SK-N-SH (cell line): ENCODE data around the gene OBSCN. TPM values are rescaled to one million over a fixed set of nuclear protein-coding genes. Genes with fewer than 3 reads are reported as not detected.

Experiments used
- CTCF ChIA-PET: fragments of 300-600, 350-600 bp; formaldehyde crosslinking; extraction: SDS; loops from one replicate; lab custom pipeline; 2021; lab: Yijun Ruan, JAX
- POLR2A ChIA-PET: fragments of 350-600 bp; sonication (Branson Sonifier 250); formaldehyde crosslinking; extraction: SDS; loops from one replicate; lab custom pipeline; 2020; ENCODE audit warnings: antibody characterized with exemption, inconsistent platforms; lab: Yijun Ruan, JAX
- DNase-seq: peaks from one replicate; pipeline ENCODE4 v3.0.0; 2012
- H2AFZ ChIP-seq: fragments of 200-600 bp; sonication (generic); 2 replicates; pipeline ENCODE4 v1.8.1; 2016; ENCODE audit warnings: antibody characterized with exemption, mild to moderate bottlenecking, low read depth
- H3F3A ChIP-seq: fragments of 200-600 bp; sonication (generic); replicated peaks from 2 replicates; pipeline ENCODE3; 2016; ENCODE audit warnings: antibody characterized with exemption, mild to moderate bottlenecking; ENCODE audit not compliant: insufficient read depth
- H3K27ac ChIP-seq, 2 experiments: fragments of 200-500 bp in 1 of 2; fragments of 200-600 bp in 1 of 2; sonication (Bioruptor generic) in 1 of 2; sonication (generic), shearing (Covaris generic) in 1 of 2; 2 replicates each; pipeline versions ENCODE4 v1.5.1 to v1.6.1; 2014 to 2016; ENCODE audit warnings: low read depth in 2 of 2, inconsistent platforms in 1 of 2, low read length in 1 of 2, mild to moderate bottlenecking in 1 of 2, mixed read lengths in 1 of 2
- H3K27me3 ChIP-seq: fragments of 200-600 bp; sonication (generic), shearing (Covaris generic); 2 replicates; pipeline ENCODE4 v1.6.1; 2016; ENCODE audit warnings: mixed run types; ENCODE audit not compliant: insufficient read depth
- H3K36me3 ChIP-seq, 2 experiments: fragments of 200-500 bp in 1 of 2; fragments of 200-600 bp in 1 of 2; sonication (Bioruptor generic) in 1 of 2; sonication (generic) in 1 of 2; replicated peaks in 1 of 2; 2 replicates each; pipeline versions ENCODE3 to v1.5.1; 2014 to 2016; ENCODE audit warnings: low read length in 1 of 2, mild to moderate bottlenecking in 1 of 2; ENCODE audit not compliant: insufficient read depth in 2 of 2, control insufficient read depth in 1 of 2
- H3K4me1 ChIP-seq, 2 experiments: fragments of 200-500 bp in 1 of 2; fragments of 200-600 bp in 1 of 2; sonication (Bioruptor generic) in 1 of 2; sonication (generic), shearing (Covaris generic) in 1 of 2; 2 replicates each; pipeline versions ENCODE4 v1.5.1 to v1.6.1; 2014 to 2016; ENCODE audit warnings: low read depth in 1 of 2, low read length in 1 of 2, mixed run types in 1 of 2; ENCODE audit not compliant: insufficient read depth in 2 of 2, control insufficient read depth in 1 of 2
- H3K4me2 ChIP-seq: fragments of 200-600 bp; sonication (generic), shearing (Covaris generic); 2 replicates; pipeline ENCODE4 v1.6.1; 2017; ENCODE audit warnings: mixed run types
- H3K4me3 ChIP-seq, 2 experiments: fragments of 200-500 bp in 1 of 2; fragments of 200-600 bp in 1 of 2; sonication (Bioruptor generic) in 1 of 2; sonication (generic), shearing (Covaris generic) in 1 of 2; 2 replicates each; pipeline versions ENCODE4 v1.5.1 to v1.8.1; 2014 to 2016; ENCODE audit warnings: low read depth in 2 of 2, inconsistent platforms in 1 of 2, low read length in 1 of 2, mild to moderate bottlenecking in 1 of 2, mixed read lengths in 1 of 2, moderate library complexity in 1 of 2
- H3K79me2 ChIP-seq: fragments of 200-600 bp; sonication (generic); 2 replicates; pipeline ENCODE4 v1.8.1; 2017; ENCODE audit warnings: mild to moderate bottlenecking; ENCODE audit not compliant: insufficient read depth
- H3K9ac ChIP-seq: fragments of 200-600 bp; sonication (generic); 2 replicates; pipeline ENCODE4 v1.6.1; 2017; ENCODE audit warnings: mixed run types
- H3K9me2 ChIP-seq: fragments of 200-600 bp; sonication (generic); 2 replicates; pipeline ENCODE4 v1.6.1; 2017; ENCODE audit warnings: mixed run types
- H3K9me3 ChIP-seq: fragments of 200-600 bp; sonication (generic); 2 replicates; pipeline ENCODE4 v1.6.1; 2017; ENCODE audit warnings: mixed run types, mild to moderate bottlenecking, moderate library complexity
- H4K20me1 ChIP-seq: fragments of 200-600 bp; sonication (generic); 2 replicates; pipeline ENCODE4 v1.6.1; 2017; ENCODE audit warnings: mild to moderate bottlenecking, mixed run types; ENCODE audit not compliant: insufficient read depth
- CHD2 ChIP-seq: fragments of 150-350 bp; IDR thresholded peaks from 2 replicates; pipeline ENCODE4 v1.6.1; 2018; ENCODE audit warnings: low read length; ENCODE audit not compliant: partially characterized antibody
- CTCF ChIP-seq: fragments of 200-600 bp; sonication (generic); IDR thresholded peaks from 2 replicates; pipeline ENCODE4 v1.6.1; 2017; ENCODE audit warnings: antibody characterized with exemption, mild to moderate bottlenecking, moderate library complexity
- FOXM1 ChIP-seq: IDR thresholded peaks from 2 replicates; pipeline ENCODE4 v1.4.0; 2012; ENCODE audit warnings: low read depth, mild to moderate bottlenecking
- JUND ChIP-seq: IDR thresholded peaks from 2 replicates; pipeline ENCODE4 v1.4.0; 2012
- MAX ChIP-seq: IDR thresholded peaks from 2 replicates; pipeline ENCODE4 v1.4.0; 2012; ENCODE audit warnings: low read depth
- MXI1 ChIP-seq: IDR thresholded peaks from 2 replicates; pipeline ENCODE4 v1.6.1; 2012; ENCODE audit warnings: mild to moderate bottlenecking, low read depth, low read length, improper control_type of control experiment
- POLR2AphosphoS5 ChIP-seq: IDR thresholded peaks from 2 replicates; pipeline ENCODE4 v1.6.1; 2012; ENCODE audit warnings: low read depth, low read length
- RCOR1 ChIP-seq: fragments of 150-350 bp; IDR thresholded peaks from 2 replicates; pipeline ENCODE4 v1.6.1; 2017; ENCODE audit warnings: antibody characterized with exemption, low read length
- RFX5 ChIP-seq: IDR thresholded peaks from 2 replicates; pipeline ENCODE4 v1.6.1; 2012; ENCODE audit warnings: mild to moderate bottlenecking, improper control_type of control experiment, low read length
- RXRA ChIP-seq: IDR thresholded peaks from 2 replicates; pipeline ENCODE4 v1.4.0; 2012; ENCODE audit warnings: low read depth, mild to moderate bottlenecking, borderline replicate concordance
- SMC3 ChIP-seq: IDR thresholded peaks from 2 replicates; pipeline ENCODE4 v1.6.1; 2012; ENCODE audit warnings: low read depth, low read length, improper control_type of control experiment
- TAF1 ChIP-seq: IDR thresholded peaks from 2 replicates; pipeline ENCODE4 v1.6.1; 2012; ENCODE audit warnings: low read depth, mild to moderate bottlenecking, low read length, moderate library complexity, borderline replicate concordance
- WGBS: methylation state at CpG from one replicate; pipeline ENCODE4 v1.1.6; 2017; ENCODE audit warnings: low lambda C conversion rate; 5-methylcytosine and 5-hydroxymethylcytosine counted together
- polyA plus RNA-seq, 3 experiments: library from polyadenylated mRNA; depleted of rRNA; stranded (reverse); fragments of >200 nt; gene quantifications; 2 replicates each; pipeline ENCODE4 v1.2.3, GENCODE V29; 2012
- TF ChIP-seq, protein P1 (sequence below): IDR thresholded peaks from 2 replicates; pipeline ENCODE4 v1.6.1; 2012; ENCODE audit warnings: mild to moderate bottlenecking, low read depth, low read length, moderate library complexity

Gene OBSCN, protein sequence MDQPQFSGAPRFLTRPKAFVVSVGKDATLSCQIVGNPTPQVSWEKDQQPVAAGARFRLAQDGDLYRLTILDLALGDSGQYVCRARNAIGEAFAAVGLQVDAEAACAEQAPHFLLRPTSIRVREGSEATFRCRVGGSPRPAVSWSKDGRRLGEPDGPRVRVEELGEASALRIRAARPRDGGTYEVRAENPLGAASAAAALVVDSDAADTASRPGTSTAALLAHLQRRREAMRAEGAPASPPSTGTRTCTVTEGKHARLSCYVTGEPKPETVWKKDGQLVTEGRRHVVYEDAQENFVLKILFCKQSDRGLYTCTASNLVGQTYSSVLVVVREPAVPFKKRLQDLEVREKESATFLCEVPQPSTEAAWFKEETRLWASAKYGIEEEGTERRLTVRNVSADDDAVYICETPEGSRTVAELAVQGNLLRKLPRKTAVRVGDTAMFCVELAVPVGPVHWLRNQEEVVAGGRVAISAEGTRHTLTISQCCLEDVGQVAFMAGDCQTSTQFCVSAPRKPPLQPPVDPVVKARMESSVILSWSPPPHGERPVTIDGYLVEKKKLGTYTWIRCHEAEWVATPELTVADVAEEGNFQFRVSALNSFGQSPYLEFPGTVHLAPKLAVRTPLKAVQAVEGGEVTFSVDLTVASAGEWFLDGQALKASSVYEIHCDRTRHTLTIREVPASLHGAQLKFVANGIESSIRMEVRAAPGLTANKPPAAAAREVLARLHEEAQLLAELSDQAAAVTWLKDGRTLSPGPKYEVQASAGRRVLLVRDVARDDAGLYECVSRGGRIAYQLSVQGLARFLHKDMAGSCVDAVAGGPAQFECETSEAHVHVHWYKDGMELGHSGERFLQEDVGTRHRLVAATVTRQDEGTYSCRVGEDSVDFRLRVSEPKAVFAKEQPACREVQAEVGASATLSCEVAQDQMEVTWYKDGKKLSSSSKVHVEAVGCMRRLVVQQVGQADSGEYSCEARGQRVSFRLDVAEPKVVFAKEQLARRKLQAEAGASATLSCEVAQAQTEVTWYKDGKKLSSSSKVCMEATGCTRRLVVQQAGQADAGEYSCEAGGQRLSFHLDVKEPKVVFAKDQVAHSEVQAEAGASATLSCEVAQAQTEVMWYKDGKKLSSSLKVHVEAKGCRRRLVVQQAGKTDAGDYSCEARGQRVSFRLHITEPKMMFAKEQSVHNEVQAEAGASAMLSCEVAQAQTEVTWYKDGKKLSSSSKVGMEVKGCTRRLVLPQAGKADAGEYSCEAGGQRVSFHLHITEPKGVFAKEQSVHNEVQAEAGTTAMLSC (N-terminal part only)
- polyA plus RNA-seq (2012; rRNA removed) = 3.4 and 4.0 TPM in 2 replicates
- polyA plus RNA-seq (2012; cell fraction: cytosol; rRNA removed) = 2.1 and 2.5 TPM in 2 replicates
- polyA plus RNA-seq (2012; cell fraction: nucleus; rRNA removed) = 33.5 and 41.3 TPM in 2 replicates

DNA sequence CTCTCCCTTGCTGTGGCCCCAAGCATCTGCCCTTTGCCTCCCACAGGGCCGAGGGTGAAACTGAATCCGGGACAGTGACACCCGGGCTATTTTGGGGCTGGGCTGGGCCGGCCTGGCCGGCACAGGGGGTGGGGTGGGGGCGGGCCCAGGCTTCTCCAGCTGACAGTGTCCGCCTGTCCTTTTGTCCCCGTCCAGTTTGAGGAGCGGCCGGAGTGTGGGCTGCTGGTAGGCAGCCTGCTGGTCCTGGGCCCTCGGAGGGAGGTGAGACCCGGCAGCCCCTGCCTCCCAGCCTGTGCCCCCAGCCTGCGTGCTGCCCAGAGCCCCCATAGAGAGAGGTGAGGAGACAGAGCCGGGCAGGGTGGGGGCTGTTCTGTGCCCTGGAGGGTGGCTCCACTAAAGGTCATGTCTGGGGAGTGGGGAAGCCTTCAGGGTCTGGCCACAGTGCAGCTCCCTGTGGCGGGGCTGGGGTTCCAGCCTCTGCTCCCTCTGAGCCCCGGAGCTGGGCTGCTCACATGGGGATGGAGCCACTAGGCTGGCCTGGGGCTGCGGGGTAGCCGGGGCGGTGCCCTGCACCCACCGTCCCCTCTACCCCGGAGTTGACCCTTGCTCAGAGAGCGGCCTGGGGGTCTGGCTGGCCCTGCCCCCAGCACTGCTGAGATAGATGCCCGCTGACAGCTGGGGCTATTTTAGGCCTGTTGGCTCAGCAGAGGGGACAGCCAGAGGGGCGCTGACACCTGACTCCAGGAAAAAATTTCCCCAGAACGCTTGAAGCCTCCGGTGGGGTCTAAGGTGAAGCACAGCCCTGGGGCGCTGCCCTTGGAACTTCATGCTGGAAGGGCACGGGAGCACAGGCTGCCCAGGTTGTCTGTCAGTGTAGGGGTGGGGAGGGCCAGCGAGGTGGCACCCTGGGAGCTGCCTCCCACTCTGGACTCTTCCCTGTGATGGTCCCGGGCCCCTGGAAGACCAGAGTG lies at the start of gene OBSCN:
TSS of gene OBSCN (plus strand) at position 194 of the 971 bp plus-strand sequence. CDS start 3,740 bp downstream, outside the sequence.
- POLR2A ChIA-PET = no interaction called here
- WGBS = 90% methylated on average over 13 of the region's 30 CpGs
- H3K36me3 ChIP-seq = no peaks in the 10 kb centered on the region
- no peaks in the 10 kb centered on the region for H3K9me2 ChIP-seq
- no peaks in the 10 kb centered on the region for H4K20me1 ChIP-seq
- no peak within 1 kb of the TSS for H2AFZ ChIP-seq
- no peaks in the 10 kb centered on the region for H3K79me2 ChIP-seq
- H3K4me2 ChIP-seq = no peak within 1 kb of the TSS
- no peak for DNase-seq
- H3K4me3 ChIP-seq = no peak within 1 kb of the TSS
- H3K4me1 ChIP-seq = peaks cover 0 to 18% of the 10 kb centered on the region in 2 experiments; a peak in 1 of 4 replicates
- no peak within 1 kb of the TSS for H3K9ac ChIP-seq
- no peaks in the 10 kb centered on the region for H3F3A ChIP-seq
- no peaks in the 10 kb centered on the region for H3K9me3 ChIP-seq
- no peaks in the 10 kb centered on the region for H3K27me3 ChIP-seq
- no peak for TF ChIP-seq RCOR1
- TF ChIP-seq FOXM1 = no peak
- TF ChIP-seq MXI1 = no peak
- CTCF ChIA-PET = no interaction called here
- H3K27ac ChIP-seq = no peak within 1 kb of the TSS

- Histone ChIP-seq H3K4me3 (no peak overlapping the region), H3K4me2 (no peak overlapping the region), H3K36me3 (no peaks in the 10 kb centered on the region), H4K20me1 (no peaks in the 10 kb centered on the region), H3K27me3 (no peaks in the 10 kb centered on the region), H3K4me1 (peaks cover 0 to 12% of the 10 kb centered on the region in 2 experiments; a peak in 1 of 4 replicates), H3K79me2 (no peaks in the 10 kb centered on the region), H3K9me3 (no peaks in the 10 kb centered on the region), H3K9ac (no peak overlapping the region), H3F3A (no peaks in the 10 kb centered on the region), H3K27ac (no peak overlapping the region), H3K9me2 (no peaks in the 10 kb centered on the region), H2AFZ (no peak overlapping the region)
- WGBS = 86% methylated on average over 57 of the region's 98 CpGs
- CTCF ChIA-PET = no interaction called here
- no peak for DNase-seq
- POLR2A ChIA-PET = no interaction called here
- TF ChIP-seq JUND (no peak), SMC3 (no peak), RXRA (no peak), CTCF (no peak), CHD2 (no peak), RFX5 (no peak), TAF1 (no peak), POLR2AphosphoS5 (no peak), MAX (no peak)
- TF ChIP-seq, protein P1, sequence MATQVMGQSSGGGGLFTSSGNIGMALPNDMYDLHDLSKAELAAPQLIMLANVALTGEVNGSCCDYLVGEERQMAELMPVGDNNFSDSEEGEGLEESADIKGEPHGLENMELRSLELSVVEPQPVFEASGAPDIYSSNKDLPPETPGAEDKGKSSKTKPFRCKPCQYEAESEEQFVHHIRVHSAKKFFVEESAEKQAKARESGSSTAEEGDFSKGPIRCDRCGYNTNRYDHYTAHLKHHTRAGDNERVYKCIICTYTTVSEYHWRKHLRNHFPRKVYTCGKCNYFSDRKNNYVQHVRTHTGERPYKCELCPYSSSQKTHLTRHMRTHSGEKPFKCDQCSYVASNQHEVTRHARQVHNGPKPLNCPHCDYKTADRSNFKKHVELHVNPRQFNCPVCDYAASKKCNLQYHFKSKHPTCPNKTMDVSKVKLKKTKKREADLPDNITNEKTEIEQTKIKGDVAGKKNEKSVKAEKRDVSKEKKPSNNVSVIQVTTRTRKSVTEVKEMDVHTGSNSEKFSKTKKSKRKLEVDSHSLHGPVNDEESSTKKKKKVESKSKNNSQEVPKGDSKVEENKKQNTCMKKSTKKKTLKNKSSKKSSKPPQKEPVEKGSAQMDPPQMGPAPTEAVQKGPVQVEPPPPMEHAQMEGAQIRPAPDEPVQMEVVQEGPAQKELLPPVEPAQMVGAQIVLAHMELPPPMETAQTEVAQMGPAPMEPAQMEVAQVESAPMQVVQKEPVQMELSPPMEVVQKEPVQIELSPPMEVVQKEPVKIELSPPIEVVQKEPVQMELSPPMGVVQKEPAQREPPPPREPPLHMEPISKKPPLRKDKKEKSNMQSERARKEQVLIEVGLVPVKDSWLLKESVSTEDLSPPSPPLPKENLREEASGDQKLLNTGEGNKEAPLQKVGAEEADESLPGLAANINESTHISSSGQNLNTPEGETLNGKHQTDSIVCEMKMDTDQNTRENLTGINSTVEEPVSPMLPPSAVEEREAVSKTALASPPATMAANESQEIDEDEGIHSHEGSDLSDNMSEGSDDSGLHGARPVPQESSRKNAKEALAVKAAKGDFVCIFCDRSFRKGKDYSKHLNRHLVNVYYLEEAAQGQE = no peak
Measured at GRCh38 chr1:228158151-228159007, 49.5 kb upstream of the OBSCN start.
